AG10803 (cell line): ENCODE results near the gene TNMD.

ENCODE experiments used
- DNase-seq: peaks from one replicate; pipeline ENCODE4 v3.0.0; 2010; ENCODE audit warnings: low read depth
- H3K4me3 ChIP-seq: 2 replicates; pipeline ENCODE4 v1.5.1; 2011; ENCODE audit warnings: mild to moderate bottlenecking, low read length, control low read depth
- TF ChIP-seq, protein P1 (sequence below): conservative IDR thresholded peaks from 2 replicates; pipeline ENCODE4 v1.5.1; 2011; ENCODE audit warnings: mild to moderate bottlenecking, low read length, control low read depth, inconsistent platforms

Gene TNMD

DNA sequence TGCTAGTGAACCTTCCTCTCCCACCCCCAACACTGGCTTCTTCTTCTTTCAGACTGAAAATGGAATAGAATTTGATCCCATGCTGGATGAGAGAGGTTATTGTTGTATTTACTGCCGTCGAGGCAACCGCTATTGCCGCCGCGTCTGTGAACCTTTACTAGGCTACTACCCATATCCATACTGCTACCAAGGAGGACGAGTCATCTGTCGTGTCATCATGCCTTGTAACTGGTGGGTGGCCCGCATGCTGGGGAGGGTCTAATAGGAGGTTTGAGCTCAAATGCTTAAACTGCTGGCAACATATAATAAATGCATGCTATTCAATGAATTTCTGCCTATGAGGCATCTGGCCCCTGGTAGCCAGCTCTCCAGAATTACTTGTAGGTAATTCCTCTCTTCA is 14.7 kb downstream of the TNMD start:
- H3K4me3 ChIP-seq = no peak overlapping the region
- no peak for DNase-seq
- TF ChIP-seq, protein P1, sequence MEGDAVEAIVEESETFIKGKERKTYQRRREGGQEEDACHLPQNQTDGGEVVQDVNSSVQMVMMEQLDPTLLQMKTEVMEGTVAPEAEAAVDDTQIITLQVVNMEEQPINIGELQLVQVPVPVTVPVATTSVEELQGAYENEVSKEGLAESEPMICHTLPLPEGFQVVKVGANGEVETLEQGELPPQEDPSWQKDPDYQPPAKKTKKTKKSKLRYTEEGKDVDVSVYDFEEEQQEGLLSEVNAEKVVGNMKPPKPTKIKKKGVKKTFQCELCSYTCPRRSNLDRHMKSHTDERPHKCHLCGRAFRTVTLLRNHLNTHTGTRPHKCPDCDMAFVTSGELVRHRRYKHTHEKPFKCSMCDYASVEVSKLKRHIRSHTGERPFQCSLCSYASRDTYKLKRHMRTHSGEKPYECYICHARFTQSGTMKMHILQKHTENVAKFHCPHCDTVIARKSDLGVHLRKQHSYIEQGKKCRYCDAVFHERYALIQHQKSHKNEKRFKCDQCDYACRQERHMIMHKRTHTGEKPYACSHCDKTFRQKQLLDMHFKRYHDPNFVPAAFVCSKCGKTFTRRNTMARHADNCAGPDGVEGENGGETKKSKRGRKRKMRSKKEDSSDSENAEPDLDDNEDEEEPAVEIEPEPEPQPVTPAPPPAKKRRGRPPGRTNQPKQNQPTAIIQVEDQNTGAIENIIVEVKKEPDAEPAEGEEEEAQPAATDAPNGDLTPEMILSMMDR = no peak

DNA sequence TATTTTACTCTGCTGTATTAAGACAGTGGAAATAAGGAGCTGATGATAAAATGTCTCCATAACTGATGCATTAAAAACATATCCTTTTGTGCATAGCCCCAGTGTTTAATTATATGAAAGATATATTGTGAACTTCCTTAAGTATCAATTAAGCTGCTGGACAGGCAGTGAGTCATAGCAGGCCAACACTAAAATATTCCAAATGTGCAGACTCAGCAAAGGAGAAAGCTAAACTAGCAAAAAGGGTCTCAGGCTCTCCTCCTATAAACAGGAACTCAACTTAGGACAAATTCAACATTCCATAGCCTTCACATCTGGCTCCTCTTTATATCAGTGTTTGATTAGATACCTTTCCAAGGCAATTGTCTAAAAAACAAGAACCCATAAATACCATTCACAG is 15.6 kb downstream of the TNMD start:
- TF ChIP-seq, protein P1 = no peak
- no peak for DNase-seq
- H3K4me3 ChIP-seq = no peak overlapping the region

DNA sequence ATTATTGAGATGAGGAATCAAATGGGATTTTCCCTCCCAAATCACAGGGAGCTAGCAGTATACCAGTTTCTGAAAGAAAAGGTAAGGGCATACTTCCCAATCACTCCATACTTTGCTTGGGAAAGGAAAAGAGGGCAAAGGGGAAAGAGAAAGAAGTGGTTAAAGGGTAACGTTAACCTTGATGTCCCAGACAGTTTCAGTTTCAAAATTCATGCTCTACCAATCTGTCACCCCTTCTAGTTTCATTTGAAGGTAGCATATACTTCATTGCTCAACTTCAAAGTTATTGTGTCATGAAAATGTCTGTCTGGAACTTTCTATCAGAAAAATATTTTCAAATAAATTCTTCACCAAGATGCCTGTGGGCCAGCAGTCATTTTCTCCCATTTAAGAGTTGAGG is 16.0 kb downstream of the TNMD start:
- no peak for DNase-seq
- TF ChIP-seq, protein P1 = no peak
- H3K4me3 ChIP-seq = no peak overlapping the region

DNA sequence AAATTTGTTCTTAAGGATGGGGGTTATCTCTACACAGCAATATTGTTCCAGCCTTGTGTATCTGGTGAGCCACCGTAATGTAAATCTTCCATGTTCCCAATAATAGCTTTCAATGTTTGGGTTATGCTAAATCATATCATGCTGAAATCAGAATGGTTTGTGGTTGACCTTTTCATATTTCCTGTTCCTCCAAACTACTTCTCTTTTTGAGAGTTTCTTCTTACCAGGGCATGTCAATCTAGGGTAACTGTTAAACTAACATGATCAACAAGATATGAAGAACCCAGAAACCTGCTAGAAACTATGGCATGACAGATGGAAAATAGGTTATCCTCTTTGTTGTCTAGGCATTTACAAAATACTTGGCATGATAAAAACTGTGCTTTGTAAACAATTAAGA is 22.0 kb downstream of the TNMD start:
- no peak for DNase-seq
- H3K4me3 ChIP-seq = no peak overlapping the region
- TF ChIP-seq, protein P1 = no peak

DNA sequence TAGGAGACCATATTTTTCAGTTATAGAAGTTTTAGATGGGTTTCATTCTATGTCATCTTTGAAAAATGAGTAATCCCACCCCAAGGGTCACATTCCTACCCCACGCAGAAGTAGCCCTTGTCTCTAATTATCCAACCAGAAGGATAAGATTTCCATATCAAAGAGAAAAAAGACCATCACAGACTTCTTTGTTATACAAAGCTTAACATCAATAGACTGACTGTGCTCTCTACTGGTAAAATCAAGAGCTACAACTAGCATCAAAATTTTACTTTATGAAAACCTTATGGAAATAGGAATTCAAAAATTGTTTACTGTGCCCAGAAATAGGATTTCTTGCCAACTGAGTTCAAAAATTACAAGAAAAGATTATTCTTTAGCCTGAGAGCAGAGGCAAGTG is 24.9 kb downstream of the TNMD start:
- no peak overlapping the region for H3K4me3 ChIP-seq
- TF ChIP-seq, protein P1 = no peak
- DNase-seq = no peak

DNA sequence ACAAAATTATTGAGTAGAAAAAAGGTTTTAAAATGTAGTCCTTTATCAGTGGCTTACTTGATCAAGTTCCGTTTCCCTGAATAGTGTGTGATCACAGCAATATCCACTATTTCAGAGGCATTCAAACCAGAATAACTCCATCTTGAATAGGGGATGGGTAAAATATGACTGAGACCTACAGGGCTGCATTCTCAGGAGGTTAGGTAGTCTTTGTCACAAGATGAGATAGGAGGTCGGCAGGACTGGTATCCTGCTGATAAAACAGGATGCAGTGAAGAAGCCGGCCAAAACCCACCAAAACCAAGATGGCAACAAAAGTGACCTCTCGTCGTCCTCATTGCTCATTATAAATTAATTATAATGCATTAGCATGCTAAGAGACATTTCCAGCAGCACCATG is 27.2 kb downstream of the TNMD start:
- no peak overlapping the region for H3K4me3 ChIP-seq
- no peak for DNase-seq
- TF ChIP-seq, protein P1 = no peak

DNA sequence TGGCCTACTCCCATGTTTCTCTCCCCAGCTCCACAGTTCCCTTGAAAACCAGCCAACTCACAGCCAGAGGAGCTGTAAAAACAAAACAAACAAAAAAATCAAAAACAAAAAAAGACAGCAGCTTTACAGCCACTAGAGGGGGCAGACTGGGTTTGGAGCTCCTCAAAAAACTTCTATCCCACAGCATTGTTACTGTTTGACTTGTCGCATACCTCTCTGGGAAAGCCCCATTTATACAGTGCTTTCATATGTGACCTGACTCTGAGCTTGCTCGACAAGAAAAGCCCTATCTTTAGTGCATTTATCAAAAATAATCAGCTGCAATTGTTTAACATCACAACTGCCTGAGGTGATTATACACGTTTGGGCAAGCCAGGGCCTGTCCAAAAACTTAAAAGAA is 30.3 kb downstream of the TNMD start:
- DNase-seq = peak; percentile 72
- no peak overlapping the region for H3K4me3 ChIP-seq
- TF ChIP-seq, protein P1 = peak; percentile 73
